HepG2 (cell line): ENCODE measurements around the gene ME3. TPM values are rescaled to one million over a fixed set of nuclear protein-coding genes. Genes with fewer than 3 reads are reported as not detected.

Experiments used
- ATAC-seq: fragments of 200-7000 bp; cut with Tn5 transposase; 3 replicates; pipeline ENCODE4 v1.9.1; 2020; ENCODE audit warnings: mild to moderate bottlenecking, moderate library complexity
- BruUV-seq: library from RNA; stranded (reverse); fragments of 400-500 nt; replicated peaks from 2 replicates; lab custom pipeline; 2021; lab: Mats Ljungman, UMichigan
- CTCF ChIA-PET: fragments of 300-600 bp; formaldehyde crosslinking; extraction: SDS; loops from one replicate; lab custom pipeline; 2021; ENCODE audit warnings: low total read pairs, inconsistent platforms, low intra/inter-chr PET ratio; lab: Yijun Ruan, JAX
- POLR2A ChIA-PET: fragments of 350-600 bp; sonication (Branson Sonifier 250); formaldehyde crosslinking; loops from one replicate; lab custom pipeline; 2020; ENCODE audit warnings: antibody characterized with exemption, inconsistent platforms; lab: Yijun Ruan, JAX
- DNase-seq: peaks from one replicate; pipeline ENCODE4 v3.0.0-alpha.2; 2015; ENCODE audit warnings: low spot score
- FAIRE-seq: peaks from 3 replicates; lab custom pipeline; 2011; peaks lifted over from hg19 to GRCh38; lab: Jason Lieb, UNC
- H2AFZ ChIP-seq: one replicate; pipeline ENCODE4 v1.6.1; 2011; ENCODE audit warnings: low read length, inconsistent platforms
- H3K27ac ChIP-seq: fragments of 300-600 bp; 3 replicates; pipeline ENCODE4 v1.8.0; 2011; ENCODE audit warnings: mixed run types, mild to moderate bottlenecking, mixed read lengths, low read length, inconsistent platforms; ENCODE audit not compliant: insufficient read depth; ENCODE audit errors: extremely low read length
- H3K27me3 ChIP-seq, 2 experiments: fragments of 200-600 bp in 1 of 2; 2 replicates in 1 of 2; 3 replicates in 1 of 2; pipeline versions ENCODE4 v1.6.0 to v1.8.0; 2011; ENCODE audit warnings: low read length in 2 of 2, mild to moderate bottlenecking in 2 of 2, moderate library complexity in 2 of 2, inconsistent platforms in 1 of 2; ENCODE audit not compliant: insufficient read depth in 2 of 2, control insufficient read depth in 1 of 2
- H3K36me3 ChIP-seq, 2 experiments: fragments of 200-600 bp in 1 of 2; replicated peaks in 1 of 2; 2 replicates in 1 of 2; 3 replicates in 1 of 2; pipeline versions ENCODE4 v1.5.1 to v1.8.0; 2011; ENCODE audit warnings: low read length in 2 of 2, inconsistent platforms in 1 of 2; ENCODE audit not compliant: insufficient read depth in 2 of 2, control insufficient read depth in 1 of 2
- H3K4me1 ChIP-seq: 2 replicates; pipeline ENCODE4 v1.5.1; 2012; ENCODE audit warnings: low read length, inconsistent platforms; ENCODE audit not compliant: insufficient read depth
- H3K4me2 ChIP-seq: 2 replicates; pipeline ENCODE4 v1.6.0; 2011; ENCODE audit warnings: low read depth, low read length, inconsistent platforms
- H3K4me3 ChIP-seq, 3 experiments: fragments of 200-600 bp in 1 of 3; sonication (generic), shearing (Covaris generic) in 1 of 3; replicated peaks in 1 of 3; 2 replicates each; pipeline ENCODE4 v1.5.1; 2011 to 2016; ENCODE audit warnings: low read length in 3 of 3, inconsistent platforms in 2 of 3, low read depth in 2 of 3, mild to moderate bottlenecking in 2 of 3, control low read depth in 1 of 3, mixed read lengths in 1 of 3; ENCODE audit not compliant: insufficient read depth in 1 of 3
- H3K79me2 ChIP-seq: one replicate; pipeline ENCODE4 v1.6.1; 2011; ENCODE audit warnings: low read length, inconsistent platforms; ENCODE audit not compliant: insufficient read depth
- H3K9ac ChIP-seq: 2 replicates; pipeline ENCODE4 v1.6.0; 2011; ENCODE audit warnings: mild to moderate bottlenecking, low read depth, low read length, inconsistent platforms; ENCODE audit not compliant: insufficient read depth
- H3K9me3 ChIP-seq: 2 replicates; pipeline ENCODE4 v1.5.1; 2012; ENCODE audit warnings: mild to moderate bottlenecking, low read length
- H4K20me1 ChIP-seq: 2 replicates; pipeline ENCODE4 v1.6.0; 2011; ENCODE audit warnings: inconsistent platforms, mild to moderate bottlenecking, low read length, moderate library complexity; ENCODE audit not compliant: insufficient read depth
- AGO2 ChIP-seq: fragments of 200-400 bp; formaldehyde crosslinking; optimal IDR thresholded peaks from 2 replicates; pipeline ENCODE3; 2017; ENCODE audit warnings: mild to moderate bottlenecking, low read depth, low read length, moderate library complexity
- CTCF ChIP-seq: sonication (generic); formaldehyde crosslinking; IDR thresholded peaks from 2 replicates; pipeline ENCODE4 v1.5.0; 2020; ENCODE audit warnings: mild to moderate bottlenecking, missing genetic modification reagents, moderate library complexity
- DZIP1 ChIP-seq: sonication (generic); formaldehyde crosslinking; IDR thresholded peaks from 2 replicates; pipeline ENCODE4 v1.5.0; 2020; ENCODE audit warnings: mild to moderate bottlenecking, missing genetic modification reagents
- ELK4 ChIP-seq: sonication (generic); formaldehyde crosslinking; IDR thresholded peaks from 2 replicates; pipeline ENCODE4 v1.9.0; 2021; ENCODE audit warnings: missing genetic modification reagents, borderline replicate concordance
- HIVEP1 ChIP-seq: sonication (generic); formaldehyde crosslinking; IDR thresholded peaks from 2 replicates; pipeline ENCODE4 v1.4.0; 2020; ENCODE audit warnings: mild to moderate bottlenecking, missing genetic modification reagents
- HNRNPK ChIP-seq: fragments of 200-400 bp; formaldehyde crosslinking; IDR thresholded peaks from 2 replicates; pipeline ENCODE4 v1.6.1; 2018; ENCODE audit warnings: low read length, low read depth, moderate library complexity, mild to moderate bottlenecking; ENCODE audit not compliant: poor library complexity, severe bottlenecking
- LBX2 ChIP-seq: sonication (generic); formaldehyde crosslinking; IDR thresholded peaks from 2 replicates; pipeline ENCODE4 v1.5.0; 2020; ENCODE audit warnings: missing genetic modification reagents, mild to moderate bottlenecking, borderline replicate concordance
- ZNF232 ChIP-seq: sonication (generic); formaldehyde crosslinking; IDR thresholded peaks from 2 replicates; pipeline ENCODE4 v1.4.0; 2020; ENCODE audit warnings: missing genetic modification reagents, borderline replicate concordance
- ZNF501 ChIP-seq: sonication (generic); formaldehyde crosslinking; IDR thresholded peaks from 2 replicates; pipeline ENCODE4 v1.5.1; 2020; ENCODE audit warnings: mild to moderate bottlenecking, moderate library complexity, missing genetic modification reagents
- ZNF589 ChIP-seq: sonication (generic); formaldehyde crosslinking; conservative IDR thresholded peaks from 2 replicates; pipeline ENCODE4 v1.8.0; 2022; ENCODE audit warnings: mild to moderate bottlenecking, moderate library complexity, missing genetic modification reagents
- WGBS: methylation state at CpG from one replicate; pipeline ENCODE4 v1.1.6; 2017; ENCODE audit warnings: low lambda C conversion rate; 5-methylcytosine and 5-hydroxymethylcytosine counted together
- in situ Hi-C: cut with HindIII; loops from 2 replicates; pipeline ENCODE4 v1.10.0; 2017; ENCODE audit warnings: low pct_unique_long_range_greater_than_20kb; ENCODE audit not compliant: extremely low pct_ligation_motif_present
- intact Hi-C: fragments of 100-400 bp; cut with micrococcal nuclease; formaldehyde crosslinking; loops from one replicate; pipeline ENCODE4 v1.10.0; 2022; ENCODE audit not compliant: unreplicated experiment
- polyA plus RNA-seq, 8 experiments: library from polyadenylated mRNA; depleted of rRNA in 3 of 8; stranded (reverse) in 7 of 8; unstranded in 1 of 8; fragments of >200 nt; fragmentation: Illumina TruSeq in 4 of 8; extraction: Trizol in 4 of 8; gene quantifications; 2 replicates each; pipeline versions ENCODE4 v1.2.1 to v1.2.3, GENCODE V29; 2011 to 2016; ENCODE audit warnings: low read depth in 4 of 8, missing spikeins in 1 of 8, mixed read lengths in 1 of 8; ENCODE audit not compliant: insufficient read depth in 1 of 8
- total RNA-seq, 5 experiments: library from RNA; depleted of rRNA; stranded (reverse); fragments of >200 nt; fragmentation: Illumina TruSeq; extraction: Trizol; gene quantifications; 2 replicates each; pipeline ENCODE4 v1.2.3, GENCODE V29; 2016; ENCODE audit warnings: low read depth in 1 of 5

The ME3 gene
- total and polyA plus RNA-seq, 2 of the 13 experiments (the other 11 are each of a cell fraction or from before 2014, with no cell fraction given) = not detected

- FAIRE-seq = no peak
- no peak overlapping the region for H2AFZ ChIP-seq
- no peaks in the 10 kb centered on the region for H3K9me3 ChIP-seq
- in situ Hi-C loops = no loop called here
- intact Hi-C loops = no loop called here
- H3K9ac ChIP-seq = no peak overlapping the region
- ChIA-PET CTCF (no interaction called here), POLR2A (no interaction called here)
- H3K4me1 ChIP-seq = no peaks in the 10 kb centered on the region
- H4K20me1 ChIP-seq = no peaks in the 10 kb centered on the region
- no peak overlapping the region for H3K4me3 ChIP-seq
- DNase-seq = no peak
- WGBS = 27% methylated on average over 2 of the region's 2 CpGs
- H3K36me3 ChIP-seq = no peaks in the 10 kb centered on the region
- no peak for ATAC-seq
- no peaks in the 10 kb centered on the region; a peak in 1 of 5 replicates for H3K27me3 ChIP-seq
- no peak overlapping the region for H3K27ac ChIP-seq
- no peak overlapping the region for H3K4me2 ChIP-seq
- BruUV-seq = no TSS peak
- H3K79me2 ChIP-seq = no peaks in the 10 kb centered on the region
- no peak for TF ChIP-seq ELK4 (CRISPR knock-in tag)
- no peak for TF ChIP-seq ZNF589
- no peak for TF ChIP-seq DZIP1 (CRISPR knock-in tag)
- no peak for TF ChIP-seq HIVEP1 (CRISPR knock-in tag)
- no peak for TF ChIP-seq ZNF501 (CRISPR knock-in tag)
- TF ChIP-seq HNRNPK = no peak
- TF ChIP-seq CTCF (CRISPR knock-in tag) = no peak
- TF ChIP-seq LBX2 = no peak
- no peak for TF ChIP-seq AGO2
- TF ChIP-seq ZNF232 = no peak
These were observed 28.1 kb downstream of the ME3 start for GRCh38 chr11:86644291-86644690.
